Femur (tissue), 1 donor: ENCODE results near the gene APOE.

Source experiments
- DNase-seq: peaks from one replicate; pipeline ENCODE4 v3.0.0-alpha.2; 2017

APOE gene

DNA sequence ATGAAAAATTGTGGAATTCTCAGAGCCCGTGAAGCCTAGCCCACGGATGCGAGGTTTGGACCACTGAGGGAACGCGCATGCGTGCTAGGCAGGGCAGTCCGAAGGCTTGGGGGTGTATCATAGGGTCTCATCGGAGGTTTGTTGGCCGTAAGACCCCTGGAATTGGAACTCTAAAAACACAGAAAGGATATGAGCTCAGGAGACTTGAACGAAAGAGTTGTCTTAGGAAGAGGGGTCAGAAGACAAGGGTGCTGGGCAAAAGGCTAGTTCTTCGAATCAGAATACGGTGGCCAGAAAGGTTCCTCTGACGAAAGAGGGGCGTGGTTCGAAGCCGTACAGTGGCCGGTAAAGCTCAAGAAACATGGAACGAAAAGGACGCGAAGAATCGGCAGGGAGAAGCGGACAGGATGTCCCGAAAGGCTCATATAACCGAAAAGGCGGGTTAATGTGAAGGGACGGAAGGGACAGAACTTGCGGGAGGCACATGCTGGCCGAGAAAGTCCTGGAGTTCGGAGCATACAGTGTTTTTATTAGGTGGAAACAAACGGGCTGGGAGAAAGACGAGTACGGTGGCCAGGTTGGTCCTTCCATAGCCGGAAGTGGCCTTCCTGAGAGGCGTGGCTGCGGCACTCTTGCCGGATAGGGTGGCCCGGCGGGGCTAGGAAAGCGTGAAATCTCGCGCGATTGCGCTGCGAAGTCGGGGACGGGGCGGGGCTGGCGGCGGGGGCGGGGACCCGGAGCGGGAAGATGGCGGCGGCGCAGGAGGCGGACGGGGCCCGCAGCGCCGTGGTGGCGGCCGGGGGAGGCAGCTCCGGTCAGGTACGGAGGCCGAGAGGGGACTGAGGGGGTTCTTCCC, 49.3 kb downstream of the APOE start, which contains the start of gene CLPTM1:
TSS of gene CLPTM1 (plus strand) at position 732 of the 856 bp plus-strand sequence. CDS start at position 748, 16 bp downstream.
- DNase-seq: peak; percentile 98

DNA sequence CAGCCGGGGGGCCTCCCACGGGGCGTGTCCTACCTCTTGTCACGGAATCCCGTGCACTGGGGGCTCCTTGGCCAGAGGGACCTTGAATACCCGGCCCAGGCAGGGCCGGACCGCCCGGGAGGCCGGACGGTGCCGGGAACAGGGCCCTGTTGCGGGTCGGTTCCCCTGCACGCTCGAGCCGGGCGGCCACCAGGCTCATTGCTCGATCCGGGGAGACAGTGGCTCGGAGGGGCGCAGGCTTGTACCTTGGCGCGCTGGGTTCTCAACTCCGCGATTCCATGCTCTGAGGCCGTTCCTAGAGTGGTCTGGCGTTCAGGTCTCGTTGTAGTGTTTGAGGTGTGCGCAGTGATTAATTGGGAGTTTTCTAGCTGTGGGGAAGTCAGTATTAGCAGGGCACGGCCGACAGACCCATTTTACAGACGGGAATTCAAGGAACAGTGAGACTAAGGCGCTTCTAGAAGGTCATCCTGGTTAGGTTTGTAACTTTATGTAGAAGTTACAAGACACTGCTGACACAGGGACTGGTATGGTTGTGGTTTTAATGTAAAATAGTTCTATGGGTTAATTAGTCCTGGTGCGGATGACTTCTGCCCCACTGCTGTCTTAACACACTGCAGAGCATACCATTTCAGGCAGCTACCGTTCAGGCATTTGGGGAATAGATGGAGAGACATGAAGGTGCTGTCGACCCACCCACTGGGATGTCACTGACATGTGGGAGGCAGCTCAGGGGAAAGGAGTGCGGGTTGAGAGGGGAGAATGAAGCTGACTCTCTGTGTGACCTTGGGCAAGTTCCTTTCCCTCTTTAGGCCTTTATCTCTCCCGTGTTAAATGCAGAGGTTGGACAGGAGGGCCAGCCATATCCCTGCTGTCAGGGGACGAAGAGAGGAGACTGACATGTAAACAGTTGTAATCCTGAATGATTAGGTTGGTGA, 50.2 kb downstream of the APOE start:
- DNase-seq: no peak

DNA sequence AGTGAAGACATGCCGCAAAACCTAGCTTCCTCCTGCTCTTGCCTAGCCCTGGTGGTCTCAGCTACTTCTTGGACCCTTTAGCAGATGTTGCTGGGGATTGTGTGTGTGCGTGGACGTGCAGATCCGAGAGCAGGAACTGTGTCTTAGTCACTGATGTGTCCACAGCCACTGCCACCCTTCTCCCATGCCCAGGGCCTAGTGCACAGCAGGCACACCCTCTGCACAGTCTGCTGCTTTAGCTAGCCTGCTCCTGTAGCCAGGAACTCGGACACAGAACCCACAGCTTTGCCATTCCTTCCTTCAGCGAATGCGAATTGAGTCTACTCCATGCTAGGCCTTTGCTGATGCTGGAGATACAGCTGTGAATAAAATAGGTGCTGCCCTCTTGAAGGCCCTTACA, 51.9 kb downstream of the APOE start:
- DNase-seq: no peak

DNA sequence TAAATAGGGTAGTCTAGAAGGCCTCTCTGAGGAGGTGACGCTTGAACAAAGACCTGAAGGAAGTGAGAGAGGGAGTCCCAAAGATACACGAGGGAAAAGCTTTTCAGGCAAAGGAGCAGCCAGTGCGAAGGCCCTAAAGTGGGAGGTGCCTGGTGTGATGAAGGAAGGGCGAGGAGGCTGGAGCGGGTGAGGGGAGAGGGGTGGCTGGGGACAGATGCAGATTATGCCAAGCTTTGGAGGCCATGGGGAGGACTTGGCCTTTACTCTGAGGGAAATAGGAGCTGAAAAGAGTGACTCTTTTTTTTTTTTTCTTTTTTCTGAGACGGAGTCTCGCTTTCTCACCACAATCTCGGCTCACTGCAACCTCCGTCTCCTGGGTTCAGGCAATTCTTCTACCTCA, 52.5 kb downstream of the APOE start:
- no peak for DNase-seq
